ENCODE results near the gene GATAD2A.

The GATAD2A gene

GRCh38 chr19:19534556-19535265 is 129.2 kb downstream of the GATAD2A start:
- DNase-seq = no peak

- no peak for DNase-seq
These were observed 130.1 kb downstream of the GATAD2A start for GRCh38 chr19:19535311-19536191.

GRCh38 chr19:19537075-19538048 is 131.9 kb downstream of the GATAD2A start:
- peak; percentile 16 for DNase-seq

GRCh38 chr19:19538061-19538784 is 132.7 kb downstream of the GATAD2A start, which contains the start of gene CILP2:
Gene CILP2 (plus strand): TSS chr19:19538265. CDS start chr19:19538350, 85 bp downstream.
- DNase-seq = peak; percentile 30

GRCh38 chr19:19538785-19539166 is 133.3 kb downstream of the GATAD2A start:
- DNase-seq = no peak

- no peak for DNase-seq
These were observed 134.2 kb downstream of the GATAD2A start for GRCh38 chr19:19539698-19540063.

- DNase-seq = no peak
These were observed 134.7 kb downstream of the GATAD2A start for GRCh38 chr19:19540064-19540714.

GRCh38 chr19:19540715-19541515 is 135.4 kb downstream of the GATAD2A start:
- no peak for DNase-seq

- DNase-seq = no peak
These were observed 136.1 kb downstream of the GATAD2A start for GRCh38 chr19:19541616-19542015.

GRCh38 chr19:19542507-19542906 is 137.0 kb downstream of the GATAD2A start:
- DNase-seq = no peak

- no peak for DNase-seq
These were observed 137.6 kb downstream of the GATAD2A start for GRCh38 chr19:19543101-19543500.

GRCh38 chr19:19543640-19544039 is 138.2 kb downstream of the GATAD2A start:
- DNase-seq = no peak

GRCh38 chr19:19544257-19544953 is 138.9 kb downstream of the GATAD2A start:
- DNase-seq = no peak

GRCh38 chr19:19544954-19545591 is 139.6 kb downstream of the GATAD2A start:
- no peak for DNase-seq

- DNase-seq = no peak
These were observed 140.2 kb downstream of the GATAD2A start for GRCh38 chr19:19545707-19546106.

GRCh38 chr19:19546751-19547162 is 141.3 kb downstream of the GATAD2A start:
- DNase-seq = no peak

GRCh38 chr19:19547674-19548336 is 142.3 kb downstream of the GATAD2A start:
- no peak for DNase-seq

GRCh38 chr19:19548915-19549759 is 143.7 kb downstream of the GATAD2A start:
- no peak for DNase-seq
